K562 (cell line): ENCODE results near the gene DNAJC9. TPM values are rescaled to one million over a fixed set of nuclear protein-coding genes. Genes with fewer than 3 reads are reported as not detected.

Experiments used
- E2F3 ChIP-seq: fragments of 250-450 bp; sonication (Bioruptor Pico); IDR thresholded peaks from 2 replicates; pipeline ENCODE4 v1.4.0; 2020; ENCODE audit warnings: mild to moderate bottlenecking
- IRF2 ChIP-seq: sonication (generic); formaldehyde crosslinking; IDR thresholded peaks from 2 replicates; pipeline ENCODE4 v1.8.1; 2022; ENCODE audit warnings: mild to moderate bottlenecking, missing genetic modification reagents
- RBM25 ChIP-seq: fragments of 200-400 bp; formaldehyde crosslinking; IDR thresholded peaks from 2 replicates; pipeline ENCODE4 v1.6.1; 2018; ENCODE audit warnings: low read length, low read depth, moderate library complexity; ENCODE audit not compliant: severe bottlenecking
- TRIM28 ChIP-seq: fragments of 450-650 bp; IDR thresholded peaks from 2 replicates; pipeline ENCODE4 v1.6.1; 2017
- ZNF212 ChIP-seq: fragments of 450-650 bp; formaldehyde crosslinking; IDR thresholded peaks from 2 replicates; pipeline ENCODE4 v1.4.0; 2020; ENCODE audit warnings: mild to moderate bottlenecking
- ZNF436 ChIP-seq: fragments of 250-450, 450-650 bp; sonication (Bioruptor Pico); formaldehyde crosslinking; IDR thresholded peaks from 2 replicates; pipeline ENCODE4 v1.7.0; 2020; ENCODE audit warnings: mild to moderate bottlenecking
- polyA plus RNA-seq, 8 experiments: library from polyadenylated mRNA; depleted of rRNA in 4 of 8; stranded (reverse) in 5 of 8; unstranded in 3 of 8; fragments of >200 nt; fragmentation: Nextera tagmentation in 2 of 8; fragmentation: Illumina TruSeq in 1 of 8; extraction: Ambion mirVana in 2 of 8; extraction: Trizol in 1 of 8; gene quantifications; 2 replicates each; pipeline versions ENCODE4 v1.2.1 to v1.2.3, GENCODE V29; 2011 to 2014; ENCODE audit warnings: inconsistent platforms in 1 of 8, missing spikeins in 1 of 8
- total RNA-seq, 7 experiments: library from RNA; depleted of rRNA in 6 of 7; stranded (reverse); fragments of >200 nt in 6 of 7; fragmentation: Illumina TruSeq in 2 of 7; extraction: Trizol in 2 of 7; gene quantifications; 2 replicates each; pipeline versions ENCODE4 v1.2.1 to v1.2.3, GENCODE V29; 2011 to 2021; ENCODE audit warnings: low replicate concordance in 1 of 7
- TF ChIP-seq, protein P1 (sequence below): fragments of 250-450 bp; sonication (Bioruptor Pico); IDR thresholded peaks from 2 replicates; pipeline ENCODE4 v1.4.0; 2020
- TF ChIP-seq, protein P2 (sequence below): fragments of 200-600 bp; sonication (generic); IDR thresholded peaks from one replicate; pipeline ENCODE4 v1.6.1; 2012; ENCODE audit warnings: mild to moderate bottlenecking, low read depth, low read length, inconsistent platforms

The DNAJC9 gene
- total and polyA plus RNA-seq, 9 of the 15 experiments (the other 6 are each of a cell fraction or from before 2014, with no cell fraction given), result 66.7 to 133 (median 102) TPM

DNA sequence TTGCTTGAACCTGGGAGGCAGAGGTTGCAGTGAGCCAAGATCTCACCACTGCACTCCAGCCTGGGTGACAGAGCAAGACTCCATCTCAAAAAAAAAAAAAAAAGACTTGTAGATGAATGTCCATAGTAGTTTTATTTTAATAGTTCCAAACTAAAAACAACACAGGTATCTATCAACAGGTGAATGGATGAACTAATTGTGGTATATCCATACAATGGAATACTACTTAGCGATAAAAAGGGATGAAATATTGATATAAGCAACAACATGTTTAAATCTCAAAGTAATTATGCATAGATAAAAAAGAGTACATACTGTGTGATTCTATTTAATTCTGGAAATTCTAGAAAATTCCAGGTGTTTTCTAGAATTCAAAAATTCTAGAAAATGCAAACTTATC, 42.9 kb upstream of the DNAJC9 start (continued):
- TF ChIP-seq, protein P1, sequence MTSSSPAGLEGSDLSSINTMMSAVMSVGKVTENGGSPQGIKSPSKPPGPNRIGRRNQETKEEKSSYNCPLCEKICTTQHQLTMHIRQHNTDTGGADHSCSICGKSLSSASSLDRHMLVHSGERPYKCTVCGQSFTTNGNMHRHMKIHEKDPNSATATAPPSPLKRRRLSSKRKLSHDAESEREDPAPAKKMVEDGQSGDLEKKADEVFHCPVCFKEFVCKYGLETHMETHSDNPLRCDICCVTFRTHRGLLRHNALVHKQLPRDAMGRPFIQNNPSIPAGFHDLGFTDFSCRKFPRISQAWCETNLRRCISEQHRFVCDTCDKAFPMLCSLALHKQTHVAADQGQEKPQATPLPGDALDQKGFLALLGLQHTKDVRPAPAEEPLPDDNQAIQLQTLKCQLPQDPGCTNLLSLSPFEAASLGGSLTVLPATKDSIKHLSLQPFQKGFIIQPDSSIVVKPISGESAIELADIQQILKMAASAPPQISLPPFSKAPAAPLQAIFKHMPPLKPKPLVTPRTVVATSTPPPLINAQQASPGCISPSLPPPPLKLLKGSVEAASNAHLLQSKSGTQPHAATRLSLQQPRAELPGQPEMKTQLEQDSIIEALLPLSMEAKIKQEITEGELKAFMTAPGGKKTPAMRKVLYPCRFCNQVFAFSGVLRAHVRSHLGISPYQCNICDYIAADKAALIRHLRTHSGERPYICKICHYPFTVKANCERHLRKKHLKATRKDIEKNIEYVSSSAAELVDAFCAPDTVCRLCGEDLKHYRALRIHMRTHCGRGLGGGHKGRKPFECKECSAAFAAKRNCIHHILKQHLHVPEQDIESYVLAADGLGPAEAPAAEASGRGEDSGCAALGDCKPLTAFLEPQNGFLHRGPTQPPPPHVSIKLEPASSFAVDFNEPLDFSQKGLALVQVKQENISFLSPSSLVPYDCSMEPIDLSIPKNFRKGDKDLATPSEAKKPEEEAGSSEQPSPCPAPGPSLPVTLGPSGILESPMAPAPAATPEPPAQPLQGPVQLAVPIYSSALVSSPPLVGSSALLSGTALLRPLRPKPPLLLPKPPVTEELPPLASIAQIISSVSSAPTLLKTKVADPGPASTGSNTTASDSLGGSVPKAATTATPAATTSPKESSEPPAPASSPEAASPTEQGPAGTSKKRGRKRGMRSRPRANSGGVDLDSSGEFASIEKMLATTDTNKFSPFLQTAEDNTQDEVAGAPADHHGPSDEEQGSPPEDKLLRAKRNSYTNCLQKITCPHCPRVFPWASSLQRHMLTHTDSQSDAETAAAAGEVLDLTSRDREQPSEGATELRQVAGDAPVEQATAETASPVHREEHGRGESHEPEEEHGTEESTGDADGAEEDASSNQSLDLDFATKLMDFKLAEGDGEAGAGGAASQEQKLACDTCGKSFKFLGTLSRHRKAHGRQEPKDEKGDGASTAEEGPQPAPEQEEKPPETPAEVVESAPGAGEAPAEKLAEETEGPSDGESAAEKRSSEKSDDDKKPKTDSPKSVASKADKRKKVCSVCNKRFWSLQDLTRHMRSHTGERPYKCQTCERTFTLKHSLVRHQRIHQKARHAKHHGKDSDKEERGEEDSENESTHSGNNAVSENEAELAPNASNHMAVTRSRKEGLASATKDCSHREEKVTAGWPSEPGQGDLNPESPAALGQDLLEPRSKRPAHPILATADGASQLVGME (CRISPR knock-in tag), result no peak
- TF ChIP-seq ZNF212 (CRISPR knock-in tag), result no peak
- TF ChIP-seq, protein P2, sequence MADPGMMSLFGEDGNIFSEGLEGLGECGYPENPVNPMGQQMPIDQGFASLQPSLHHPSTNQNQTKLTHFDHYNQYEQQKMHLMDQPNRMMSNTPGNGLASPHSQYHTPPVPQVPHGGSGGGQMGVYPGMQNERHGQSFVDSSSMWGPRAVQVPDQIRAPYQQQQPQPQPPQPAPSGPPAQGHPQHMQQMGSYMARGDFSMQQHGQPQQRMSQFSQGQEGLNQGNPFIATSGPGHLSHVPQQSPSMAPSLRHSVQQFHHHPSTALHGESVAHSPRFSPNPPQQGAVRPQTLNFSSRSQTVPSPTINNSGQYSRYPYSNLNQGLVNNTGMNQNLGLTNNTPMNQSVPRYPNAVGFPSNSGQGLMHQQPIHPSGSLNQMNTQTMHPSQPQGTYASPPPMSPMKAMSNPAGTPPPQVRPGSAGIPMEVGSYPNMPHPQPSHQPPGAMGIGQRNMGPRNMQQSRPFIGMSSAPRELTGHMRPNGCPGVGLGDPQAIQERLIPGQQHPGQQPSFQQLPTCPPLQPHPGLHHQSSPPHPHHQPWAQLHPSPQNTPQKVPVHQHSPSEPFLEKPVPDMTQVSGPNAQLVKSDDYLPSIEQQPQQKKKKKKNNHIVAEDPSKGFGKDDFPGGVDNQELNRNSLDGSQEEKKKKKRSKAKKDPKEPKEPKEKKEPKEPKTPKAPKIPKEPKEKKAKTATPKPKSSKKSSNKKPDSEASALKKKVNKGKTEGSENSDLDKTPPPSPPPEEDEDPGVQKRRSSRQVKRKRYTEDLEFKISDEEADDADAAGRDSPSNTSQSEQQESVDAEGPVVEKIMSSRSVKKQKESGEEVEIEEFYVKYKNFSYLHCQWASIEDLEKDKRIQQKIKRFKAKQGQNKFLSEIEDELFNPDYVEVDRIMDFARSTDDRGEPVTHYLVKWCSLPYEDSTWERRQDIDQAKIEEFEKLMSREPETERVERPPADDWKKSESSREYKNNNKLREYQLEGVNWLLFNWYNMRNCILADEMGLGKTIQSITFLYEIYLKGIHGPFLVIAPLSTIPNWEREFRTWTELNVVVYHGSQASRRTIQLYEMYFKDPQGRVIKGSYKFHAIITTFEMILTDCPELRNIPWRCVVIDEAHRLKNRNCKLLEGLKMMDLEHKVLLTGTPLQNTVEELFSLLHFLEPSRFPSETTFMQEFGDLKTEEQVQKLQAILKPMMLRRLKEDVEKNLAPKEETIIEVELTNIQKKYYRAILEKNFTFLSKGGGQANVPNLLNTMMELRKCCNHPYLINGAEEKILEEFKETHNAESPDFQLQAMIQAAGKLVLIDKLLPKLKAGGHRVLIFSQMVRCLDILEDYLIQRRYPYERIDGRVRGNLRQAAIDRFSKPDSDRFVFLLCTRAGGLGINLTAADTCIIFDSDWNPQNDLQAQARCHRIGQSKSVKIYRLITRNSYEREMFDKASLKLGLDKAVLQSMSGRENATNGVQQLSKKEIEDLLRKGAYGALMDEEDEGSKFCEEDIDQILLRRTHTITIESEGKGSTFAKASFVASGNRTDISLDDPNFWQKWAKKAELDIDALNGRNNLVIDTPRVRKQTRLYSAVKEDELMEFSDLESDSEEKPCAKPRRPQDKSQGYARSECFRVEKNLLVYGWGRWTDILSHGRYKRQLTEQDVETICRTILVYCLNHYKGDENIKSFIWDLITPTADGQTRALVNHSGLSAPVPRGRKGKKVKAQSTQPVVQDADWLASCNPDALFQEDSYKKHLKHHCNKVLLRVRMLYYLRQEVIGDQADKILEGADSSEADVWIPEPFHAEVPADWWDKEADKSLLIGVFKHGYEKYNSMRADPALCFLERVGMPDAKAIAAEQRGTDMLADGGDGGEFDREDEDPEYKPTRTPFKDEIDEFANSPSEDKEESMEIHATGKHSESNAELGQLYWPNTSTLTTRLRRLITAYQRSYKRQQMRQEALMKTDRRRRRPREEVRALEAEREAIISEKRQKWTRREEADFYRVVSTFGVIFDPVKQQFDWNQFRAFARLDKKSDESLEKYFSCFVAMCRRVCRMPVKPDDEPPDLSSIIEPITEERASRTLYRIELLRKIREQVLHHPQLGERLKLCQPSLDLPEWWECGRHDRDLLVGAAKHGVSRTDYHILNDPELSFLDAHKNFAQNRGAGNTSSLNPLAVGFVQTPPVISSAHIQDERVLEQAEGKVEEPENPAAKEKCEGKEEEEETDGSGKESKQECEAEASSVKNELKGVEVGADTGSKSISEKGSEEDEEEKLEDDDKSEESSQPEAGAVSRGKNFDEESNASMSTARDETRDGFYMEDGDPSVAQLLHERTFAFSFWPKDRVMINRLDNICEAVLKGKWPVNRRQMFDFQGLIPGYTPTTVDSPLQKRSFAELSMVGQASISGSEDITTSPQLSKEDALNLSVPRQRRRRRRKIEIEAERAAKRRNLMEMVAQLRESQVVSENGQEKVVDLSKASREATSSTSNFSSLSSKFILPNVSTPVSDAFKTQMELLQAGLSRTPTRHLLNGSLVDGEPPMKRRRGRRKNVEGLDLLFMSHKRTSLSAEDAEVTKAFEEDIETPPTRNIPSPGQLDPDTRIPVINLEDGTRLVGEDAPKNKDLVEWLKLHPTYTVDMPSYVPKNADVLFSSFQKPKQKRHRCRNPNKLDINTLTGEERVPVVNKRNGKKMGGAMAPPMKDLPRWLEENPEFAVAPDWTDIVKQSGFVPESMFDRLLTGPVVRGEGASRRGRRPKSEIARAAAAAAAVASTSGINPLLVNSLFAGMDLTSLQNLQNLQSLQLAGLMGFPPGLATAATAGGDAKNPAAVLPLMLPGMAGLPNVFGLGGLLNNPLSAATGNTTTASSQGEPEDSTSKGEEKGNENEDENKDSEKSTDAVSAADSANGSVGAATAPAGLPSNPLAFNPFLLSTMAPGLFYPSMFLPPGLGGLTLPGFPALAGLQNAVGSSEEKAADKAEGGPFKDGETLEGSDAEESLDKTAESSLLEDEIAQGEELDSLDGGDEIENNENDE, result no peak
- peak; percentile 54 for TF ChIP-seq TRIM28
- no peak for TF ChIP-seq IRF2 (CRISPR knock-in tag)
- no peak for TF ChIP-seq E2F3 (CRISPR knock-in tag)
- TF ChIP-seq ZNF436, result no peak
- peak; percentile 79 for TF ChIP-seq RBM25
